Stimulated activated CD4-positive, alpha-beta T cell treated with anti-CD3 and anti-CD28 coated beads, Interleukin-12 subunit alpha, Interleukin-12 subunit beta, amount 100 ng/mL, for 48 hours (primary cell): ENCODE data around the gene KCND2.
"Not testable (repeated sequence)": the region's sequence is repeated elsewhere in the genome, so short reads cannot be mapped to it uniquely, and the experiment has no call there.

ENCODE experiments used
- DNase-seq, 3 donors: peaks; one replicate each; pipeline ENCODE4 v3.0.0-alpha.2; 2020; ENCODE audit warnings: low read depth in 2 of 3, low spot score in 1 of 3

Gene KCND2

DNA sequence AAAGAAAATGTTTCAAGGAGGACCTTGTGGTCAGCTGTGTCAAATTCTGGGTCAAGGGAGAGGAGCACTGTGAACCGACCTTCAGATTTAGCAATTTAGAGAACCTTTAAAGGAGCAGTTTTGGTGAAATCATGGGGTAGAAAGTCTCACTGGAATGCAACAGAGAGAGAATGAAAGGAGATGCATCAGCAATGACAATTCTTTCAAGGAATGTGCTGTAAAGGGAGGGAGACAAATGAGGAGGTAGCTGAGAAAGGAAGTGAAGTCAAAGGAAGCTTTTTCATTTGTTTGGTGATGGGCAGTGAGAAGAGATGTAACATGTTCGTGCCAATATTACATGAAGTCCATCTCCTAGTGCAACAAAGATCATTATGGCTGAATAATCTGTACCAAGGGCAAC is 418.9 kb downstream of the KCND2 start:
- DNase-seq, result no peak

- no peak for DNase-seq
Observed at GRCh38 chr7:120695848-120696247, 422.9 kb downstream of the KCND2 start.

- DNase-seq, result no peak
Observed at GRCh38 chr7:120700796-120701195, 427.8 kb downstream of the KCND2 start.

DNA sequence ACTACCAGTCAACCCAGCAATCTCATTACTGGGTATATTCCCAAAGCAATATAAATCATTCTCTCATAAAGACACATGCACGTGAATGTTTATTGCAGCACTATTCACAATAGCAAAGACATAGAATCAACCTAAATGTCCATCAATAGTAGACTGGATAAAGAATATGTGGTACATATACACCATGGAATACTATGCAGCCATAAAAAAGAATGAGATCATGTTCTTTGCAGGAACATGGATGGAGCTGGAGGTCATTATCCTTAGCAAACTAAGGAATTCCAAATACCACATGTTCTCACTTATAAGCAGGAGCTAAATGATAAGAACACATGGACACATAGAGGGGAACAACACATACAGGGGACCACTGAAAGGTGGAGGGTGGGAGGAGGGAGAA is 429.4 kb downstream of the KCND2 start:
- not testable (repeated sequence) for DNase-seq

- no peak for DNase-seq
Observed at GRCh38 chr7:120703585-120704240, 430.7 kb downstream of the KCND2 start.

GRCh38 chr7:120709252-120709971 is 436.4 kb downstream of the KCND2 start:
- no peak for DNase-seq

DNA sequence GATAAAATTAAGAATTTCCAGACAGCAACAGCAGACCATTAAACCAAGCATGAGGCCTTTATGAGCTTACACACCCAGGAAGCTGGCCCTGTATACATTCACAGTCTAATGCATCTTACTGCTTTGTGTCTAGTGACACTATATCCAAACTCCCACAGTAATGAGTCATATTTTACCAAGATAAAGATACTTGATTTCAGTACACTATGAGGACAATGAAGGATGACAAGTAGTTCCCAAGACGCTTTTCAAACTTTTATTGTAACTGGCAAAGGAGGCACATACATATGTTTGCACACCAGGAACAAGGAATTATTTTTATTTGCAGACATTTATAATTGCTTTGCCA is 437.0 kb downstream of the KCND2 start:
- DNase-seq, result no peak

- DNase-seq, result no peak
Observed at GRCh38 chr7:120714945-120715344, 442.0 kb downstream of the KCND2 start.

GRCh38 chr7:120716307-120716706 is 443.3 kb downstream of the KCND2 start:
- DNase-seq, result no peak

- DNase-seq, result no peak
Observed at GRCh38 chr7:120717166-120717565, 444.2 kb downstream of the KCND2 start.

DNA sequence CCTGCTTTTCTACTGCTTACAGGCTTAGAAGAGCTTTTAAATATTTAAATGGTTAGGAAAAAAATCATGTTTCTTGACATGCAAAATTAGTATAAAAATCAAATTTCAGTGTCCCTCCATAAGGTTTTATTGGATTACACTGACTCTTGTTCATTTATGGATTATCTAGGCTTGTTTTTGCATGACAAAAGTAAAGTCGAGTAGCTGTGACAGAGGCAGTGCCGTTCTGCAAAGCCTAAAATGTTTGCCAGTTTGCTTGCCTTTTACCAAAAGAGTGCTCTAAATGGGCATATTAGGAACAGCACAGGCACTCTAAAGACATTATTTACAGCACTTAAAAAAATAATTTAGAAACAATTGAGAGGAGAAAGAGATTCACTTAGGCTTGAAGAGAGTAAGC is 445.4 kb downstream of the KCND2 start:
- no peak for DNase-seq

- no peak for DNase-seq
Observed at GRCh38 chr7:120720317-120720716, 447.3 kb downstream of the KCND2 start.

- no peak for DNase-seq
Observed at GRCh38 chr7:120723465-120724385, 450.8 kb downstream of the KCND2 start.

DNA sequence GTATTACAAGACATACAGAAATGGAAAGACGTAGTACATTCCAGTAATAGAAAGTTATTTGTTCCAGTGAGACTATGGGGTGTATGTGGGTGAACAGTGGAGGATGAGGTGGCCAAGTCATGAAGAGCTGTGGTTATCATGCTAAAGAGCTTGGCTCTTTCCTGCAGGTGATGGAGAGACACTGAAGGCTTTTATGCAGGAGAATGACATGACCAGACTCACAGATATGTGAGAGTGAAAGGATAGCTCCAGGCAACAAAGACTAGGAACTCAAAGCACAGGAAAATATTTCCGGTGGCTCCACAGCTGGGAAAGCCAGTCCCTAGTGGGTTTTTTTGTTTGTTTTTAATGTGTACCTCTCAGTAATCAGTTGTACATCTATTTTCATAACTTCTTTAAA is 451.5 kb downstream of the KCND2 start:
- DNase-seq, result no peak

DNA sequence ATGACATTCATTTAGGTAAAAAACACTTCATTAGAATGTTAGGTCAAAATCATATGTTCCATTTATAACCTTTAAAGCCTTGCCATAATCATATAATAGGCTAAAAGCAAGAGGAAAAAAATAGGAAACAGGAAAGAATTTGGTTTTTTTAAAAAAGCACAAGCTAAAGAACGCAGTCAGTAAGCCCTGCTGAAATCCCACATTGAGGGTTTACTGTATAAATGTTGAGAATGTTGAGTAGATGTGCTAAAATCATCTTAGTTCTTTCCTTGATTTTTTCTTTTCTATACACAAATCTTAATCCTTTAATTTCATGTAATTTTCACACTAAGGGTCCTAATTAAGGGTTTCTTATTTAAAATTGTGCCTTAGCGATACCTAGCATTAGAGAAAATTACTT is 452.0 kb downstream of the KCND2 start:
- no peak for DNase-seq

GRCh38 chr7:120725376-120726039 is 452.5 kb downstream of the KCND2 start:
- DNase-seq, result no peak

DNA sequence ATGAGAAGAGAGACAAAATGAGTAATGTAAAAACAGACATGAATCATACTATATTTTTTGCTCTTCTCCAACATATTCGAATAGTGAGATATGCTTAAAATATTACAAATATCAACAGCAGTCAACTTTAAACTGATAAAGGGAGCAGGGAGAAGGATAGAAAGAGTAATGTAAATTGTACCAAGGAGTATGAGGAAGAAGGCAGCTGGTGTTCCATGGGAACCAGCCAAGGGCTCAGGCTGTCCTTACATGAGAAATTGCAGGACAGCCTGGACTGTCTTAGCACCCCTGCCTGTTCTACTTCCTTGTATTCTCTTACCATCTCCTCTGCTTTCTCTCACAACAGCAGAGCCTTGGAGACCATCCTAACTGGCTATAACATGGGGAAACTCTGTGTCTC is 456.3 kb downstream of the KCND2 start:
- DNase-seq, result no peak

DNA sequence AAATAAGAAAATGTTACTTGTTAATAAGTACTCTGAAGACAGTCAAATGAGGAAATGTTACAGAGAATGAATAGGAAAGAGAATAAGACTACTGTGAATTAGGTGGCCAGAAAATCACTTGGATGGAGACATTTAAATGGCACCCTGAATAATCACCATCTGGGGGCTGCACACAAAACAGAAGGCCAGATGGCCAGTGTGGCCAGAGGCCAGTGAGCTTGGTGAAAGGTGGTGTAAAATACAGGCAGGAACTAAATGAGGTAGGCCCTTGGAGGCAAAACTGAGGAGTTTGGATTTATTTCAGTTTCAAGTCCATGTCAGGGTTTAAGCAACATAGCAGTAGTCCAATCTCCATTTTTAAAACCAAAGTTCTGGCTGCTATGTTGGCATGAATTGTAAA is 458.3 kb downstream of the KCND2 start:
- DNase-seq, result no peak

DNA sequence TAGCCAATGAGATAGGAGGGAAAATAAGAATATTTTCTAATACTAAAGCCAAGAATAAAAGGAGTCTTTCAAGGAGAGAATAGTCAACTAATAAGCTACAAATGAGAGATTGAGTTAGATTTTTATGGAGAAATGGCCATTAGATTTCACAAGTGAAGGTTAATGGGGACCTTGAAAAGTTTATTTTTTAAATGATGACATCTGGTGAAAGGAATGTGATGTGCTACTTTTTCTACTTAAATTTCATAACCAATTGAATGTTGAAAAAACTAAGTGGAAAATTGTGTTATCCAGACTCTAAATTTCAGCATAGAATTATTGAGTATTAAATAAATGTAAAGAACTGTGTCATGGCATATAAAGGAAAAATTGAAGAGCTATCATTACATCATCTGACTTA is 459.3 kb downstream of the KCND2 start:
- DNase-seq, result no peak

GRCh38 chr7:120733143-120733542 is 460.2 kb downstream of the KCND2 start:
- no peak for DNase-seq

GRCh38 chr7:120733835-120734234 is 460.9 kb downstream of the KCND2 start:
- no peak for DNase-seq
